Measurements from ENCODE around the gene CFTR.

CFTR gene

GRCh38 chr7:117590191-117590590 is 110.4 kb downstream of the CFTR start:
- no peak for DNase-seq

GRCh38 chr7:117592011-117592635 is 112.3 kb downstream of the CFTR start:
- DNase-seq, result no peak

GRCh38 chr7:117596134-117596533 is 116.3 kb downstream of the CFTR start:
- DNase-seq, result no peak

- no peak for DNase-seq
These were observed 117.9 kb downstream of the CFTR start for GRCh38 chr7:117597755-117598154.

- DNase-seq, result no peak
These were observed 121.1 kb downstream of the CFTR start for GRCh38 chr7:117600911-117601310.

- DNase-seq, result no peak
These were observed 123.8 kb downstream of the CFTR start for GRCh38 chr7:117603627-117604026.

GRCh38 chr7:117605712-117606111 is 125.9 kb downstream of the CFTR start:
- DNase-seq, result no peak

- no peak for DNase-seq
These were observed 126.3 kb downstream of the CFTR start for GRCh38 chr7:117606132-117606531.

GRCh38 chr7:117610396-117610795 is 130.6 kb downstream of the CFTR start:
- no peak for DNase-seq

- no peak for DNase-seq
These were observed 132.8 kb downstream of the CFTR start for GRCh38 chr7:117612637-117613036.

GRCh38 chr7:117616694-117617093 is 136.9 kb downstream of the CFTR start:
- no peak for DNase-seq

- no peak for DNase-seq
These were observed 139.9 kb downstream of the CFTR start for GRCh38 chr7:117619681-117620080.

GRCh38 chr7:117621075-117621618 is 141.3 kb downstream of the CFTR start:
- DNase-seq, result no peak

- DNase-seq, result no peak
These were observed 143.8 kb downstream of the CFTR start for GRCh38 chr7:117623606-117624005.

GRCh38 chr7:117630501-117630900 is 150.7 kb downstream of the CFTR start:
- no peak for DNase-seq

- DNase-seq, result no peak
These were observed 151.2 kb downstream of the CFTR start for GRCh38 chr7:117630907-117631564.

GRCh38 chr7:117631652-117632051 is 151.8 kb downstream of the CFTR start:
- no peak for DNase-seq

GRCh38 chr7:117637937-117638336 is 158.1 kb downstream of the CFTR start:
- DNase-seq, result no peak

- DNase-seq, result no peak
These were observed 160.1 kb downstream of the CFTR start for GRCh38 chr7:117639966-117640365.

GRCh38 chr7:117640465-117640864 is 160.6 kb downstream of the CFTR start:
- no peak for DNase-seq

GRCh38 chr7:117645481-117646165 is 165.8 kb downstream of the CFTR start:
- no peak for DNase-seq

- DNase-seq, result no peak
These were observed 168.5 kb downstream of the CFTR start for GRCh38 chr7:117648203-117648866.

- no peak for DNase-seq
These were observed 173.3 kb downstream of the CFTR start for GRCh38 chr7:117652943-117653680.
